Activated CD4-positive, alpha-beta T cell treated with anti-CD3 and anti-CD28 coated beads, Interleukin-2, amount 50 U/mL, for 24 hours (primary cell): ENCODE results near the gene IKZF3.

ENCODE experiments used
- DNase-seq, 2 donors: peaks; one replicate each; pipeline ENCODE4 v3.0.0-alpha.2; 2020; ENCODE audit warnings: low read depth in 1 of 2, low spot score in 1 of 2

The IKZF3 gene

GRCh38 chr17:39818358-39819000 is 45.6 kb downstream of the IKZF3 start:
- DNase-seq = no peak

GRCh38 chr17:39816272-39816671 is 47.8 kb downstream of the IKZF3 start:
- DNase-seq = no peak

GRCh38 chr17:39814497-39814896 is 49.6 kb downstream of the IKZF3 start:
- no peak for DNase-seq

GRCh38 chr17:39813631-39814030 is 50.5 kb downstream of the IKZF3 start:
- DNase-seq = peak in 1 of 2 donors; percentile 53

- DNase-seq = no peak
These were observed 51.6 kb downstream of the IKZF3 start for GRCh38 chr17:39812466-39812865.

- no peak for DNase-seq
These were observed 53.0 kb downstream of the IKZF3 start for GRCh38 chr17:39810939-39811728.

GRCh38 chr17:39809221-39809620 is 54.9 kb downstream of the IKZF3 start:
- DNase-seq = no peak

- no peak for DNase-seq
These were observed 55.6 kb downstream of the IKZF3 start for GRCh38 chr17:39808409-39808997.

- no peak for DNase-seq
These were observed 59.3 kb downstream of the IKZF3 start for GRCh38 chr17:39804839-39805238.

GRCh38 chr17:39801055-39801454 is 63.1 kb downstream of the IKZF3 start:
- no peak for DNase-seq

- DNase-seq = peak in 1 of 2 donors; percentile 64
These were observed 63.6 kb downstream of the IKZF3 start for GRCh38 chr17:39800540-39800939.

GRCh38 chr17:39799395-39799794 is 64.7 kb downstream of the IKZF3 start:
- no peak for DNase-seq

GRCh38 chr17:39794249-39794970 is 69.7 kb downstream of the IKZF3 start:
- no peak for DNase-seq

GRCh38 chr17:39793301-39793872 is 70.7 kb downstream of the IKZF3 start:
- no peak for DNase-seq

GRCh38 chr17:39792526-39793221 is 71.4 kb downstream of the IKZF3 start:
- no peak for DNase-seq

- DNase-seq = peak in 1 of 2 donors; percentile 57
These were observed 72.8 kb downstream of the IKZF3 start for GRCh38 chr17:39791111-39791992.

GRCh38 chr17:39787743-39788484 is 76.2 kb downstream of the IKZF3 start:
- DNase-seq = no peak

GRCh38 chr17:39787041-39787440 is 77.1 kb downstream of the IKZF3 start:
- DNase-seq = no peak

GRCh38 chr17:39782980-39783379 is 81.1 kb downstream of the IKZF3 start:
- DNase-seq = no peak
